DOHH2 (cell line): ENCODE results near the gene MYPN.

Source experiments
- H3F3A ChIP-seq: fragments of 200-600 bp; sonication (generic), shearing (Covaris generic); 2 replicates; pipeline ENCODE4 v1.6.0; 2016; ENCODE audit warnings: antibody characterized with exemption, mild to moderate bottlenecking; ENCODE audit not compliant: control insufficient read depth, insufficient read depth
- H3K27ac ChIP-seq: fragments of 200-600 bp; sonication (generic); 2 replicates; pipeline ENCODE4 v1.5.1; 2014; ENCODE audit warnings: low read depth, mild to moderate bottlenecking, low read length, moderate library complexity
- H3K27me3 ChIP-seq: fragments of 200-600 bp; sonication (generic); 2 replicates; pipeline ENCODE4 v1.6.1; 2014; ENCODE audit warnings: mild to moderate bottlenecking, low read length, mixed read lengths; ENCODE audit not compliant: control insufficient read depth
- H3K36me3 ChIP-seq: fragments of 200-600 bp; sonication (generic); 2 replicates; pipeline ENCODE4 v1.6.1; 2014; ENCODE audit warnings: mild to moderate bottlenecking, low read length, moderate library complexity, mixed read lengths; ENCODE audit not compliant: control insufficient read depth
- H3K4me1 ChIP-seq: fragments of 200-600 bp; sonication (generic); 2 replicates; pipeline ENCODE4 v1.6.1; 2014; ENCODE audit warnings: mild to moderate bottlenecking, low read length, mixed read lengths; ENCODE audit not compliant: control insufficient read depth
- H3K4me2 ChIP-seq: fragments of 200-600 bp; sonication (generic); 2 replicates; pipeline ENCODE4 v1.6.0; 2014; ENCODE audit warnings: mild to moderate bottlenecking, low read length, moderate library complexity
- H3K4me3 ChIP-seq: fragments of 200-600 bp; sonication (generic); 2 replicates; pipeline ENCODE4 v1.5.1; 2014; ENCODE audit warnings: mild to moderate bottlenecking, low read length, mixed read lengths
- H3K79me2 ChIP-seq: fragments of 200-600 bp; sonication (generic); 2 replicates; pipeline ENCODE4 v1.6.1; 2014; ENCODE audit warnings: mild to moderate bottlenecking, low read length, mixed read lengths; ENCODE audit not compliant: control insufficient read depth
- H3K9me2 ChIP-seq: fragments of 200-600 bp; sonication (generic); replicated peaks from 2 replicates; pipeline ENCODE4 v1.6.1; 2014; ENCODE audit warnings: mild to moderate bottlenecking, low read length, mixed read lengths; ENCODE audit not compliant: control insufficient read depth
- H3K9me3 ChIP-seq: fragments of 200-600 bp; sonication (generic); 2 replicates; pipeline ENCODE4 v1.6.1; 2014; ENCODE audit warnings: antibody characterized with exemption, low read length, mixed read lengths; ENCODE audit not compliant: control insufficient read depth, insufficient read depth
- H4K20me1 ChIP-seq: fragments of 200-600 bp; sonication (generic); 2 replicates; pipeline ENCODE4 v1.6.0; 2014; ENCODE audit warnings: low read depth, mild to moderate bottlenecking, antibody characterized with exemption, low read length, moderate library complexity; ENCODE audit not compliant: control insufficient read depth, insufficient read depth
- EZH2phosphoT487 ChIP-seq: fragments of 200-600 bp; sonication (generic); IDR thresholded peaks from 2 replicates; pipeline ENCODE4 v1.6.1; 2017; ENCODE audit warnings: borderline replicate concordance, mild to moderate bottlenecking, antibody characterized with exemption, low read length, moderate library complexity, mixed read lengths
- TF ChIP-seq, protein P1 (sequence below): fragments of 200-600 bp; sonication (generic); IDR thresholded peaks from one replicate; pipeline ENCODE4 v1.5.1; 2014; ENCODE audit warnings: antibody characterized with exemption, mild to moderate bottlenecking, low read depth, low read length; ENCODE audit not compliant: poor library complexity, severe bottlenecking

MYPN gene

DNA sequence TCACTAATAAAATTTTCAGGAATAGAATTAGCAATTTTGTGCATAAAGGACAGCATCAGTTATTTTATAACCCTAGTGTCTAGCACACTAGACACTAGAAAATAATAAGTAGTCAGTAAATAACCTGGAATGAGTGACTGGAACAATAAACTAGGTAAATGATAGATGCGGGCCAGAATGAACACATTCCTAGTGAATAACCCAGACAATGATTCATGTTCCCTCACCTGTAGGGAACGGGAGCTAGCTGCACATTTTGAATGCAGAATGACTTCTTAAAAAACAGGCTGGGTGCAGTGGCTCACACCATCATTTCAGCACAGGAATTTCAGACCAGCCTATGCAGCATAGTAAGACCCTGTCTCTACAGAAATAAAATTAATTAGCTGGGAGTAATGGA is 125.8 kb downstream of the MYPN start:
- Histone ChIP-seq H4K20me1 (no peaks in the 10 kb centered on the region), H3K9me3 (no peaks in the 10 kb centered on the region), H3K4me1 (peaks cover 17% of the 10 kb centered on the region)

DNA sequence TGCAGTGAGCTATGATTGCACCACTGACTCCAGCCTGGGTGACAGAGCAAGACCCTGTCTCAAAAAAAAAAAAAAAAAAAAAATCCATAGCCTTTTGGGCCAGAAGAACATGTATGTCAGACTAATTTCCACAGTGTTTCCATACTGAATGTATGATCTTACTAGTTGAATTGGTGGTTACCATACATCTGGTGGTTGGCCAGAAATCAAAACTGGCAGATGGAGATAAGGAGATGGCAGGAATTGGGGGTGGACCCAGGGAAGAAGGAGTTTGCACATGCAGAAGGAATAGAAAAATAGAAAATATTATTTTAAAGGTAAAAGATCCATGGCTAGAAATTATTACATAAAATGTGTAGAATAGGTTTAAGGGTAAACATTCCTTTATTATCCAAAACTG is 126.3 kb downstream of the MYPN start:
- Histone ChIP-seq H3K27me3 (peaks cover 7% of the 10 kb centered on the region; the same call in 1 of the 2 replicates), H3K79me2 (no peaks in the 10 kb centered on the region), H3K4me2 (no peak overlapping the region), H3K9me2 (no peaks in the 10 kb centered on the region), H3K4me3 (no peak overlapping the region), H3K36me3 (no peaks in the 10 kb centered on the region), H3K4me1 (peaks cover 17% of the 10 kb centered on the region), H3K27ac (no peak overlapping the region), H3K9me3 (no peaks in the 10 kb centered on the region), H3F3A (no peaks in the 10 kb centered on the region), H4K20me1 (no peaks in the 10 kb centered on the region)
- no peak for TF ChIP-seq EZH2phosphoT487
- TF ChIP-seq, protein P1, sequence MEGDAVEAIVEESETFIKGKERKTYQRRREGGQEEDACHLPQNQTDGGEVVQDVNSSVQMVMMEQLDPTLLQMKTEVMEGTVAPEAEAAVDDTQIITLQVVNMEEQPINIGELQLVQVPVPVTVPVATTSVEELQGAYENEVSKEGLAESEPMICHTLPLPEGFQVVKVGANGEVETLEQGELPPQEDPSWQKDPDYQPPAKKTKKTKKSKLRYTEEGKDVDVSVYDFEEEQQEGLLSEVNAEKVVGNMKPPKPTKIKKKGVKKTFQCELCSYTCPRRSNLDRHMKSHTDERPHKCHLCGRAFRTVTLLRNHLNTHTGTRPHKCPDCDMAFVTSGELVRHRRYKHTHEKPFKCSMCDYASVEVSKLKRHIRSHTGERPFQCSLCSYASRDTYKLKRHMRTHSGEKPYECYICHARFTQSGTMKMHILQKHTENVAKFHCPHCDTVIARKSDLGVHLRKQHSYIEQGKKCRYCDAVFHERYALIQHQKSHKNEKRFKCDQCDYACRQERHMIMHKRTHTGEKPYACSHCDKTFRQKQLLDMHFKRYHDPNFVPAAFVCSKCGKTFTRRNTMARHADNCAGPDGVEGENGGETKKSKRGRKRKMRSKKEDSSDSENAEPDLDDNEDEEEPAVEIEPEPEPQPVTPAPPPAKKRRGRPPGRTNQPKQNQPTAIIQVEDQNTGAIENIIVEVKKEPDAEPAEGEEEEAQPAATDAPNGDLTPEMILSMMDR, result no peak

More for the DNA sequence above, 125.8 kb downstream of the MYPN start:
- Histone ChIP-seq H3K79me2 (no peaks in the 10 kb centered on the region), H3K36me3 (no peaks in the 10 kb centered on the region), H3K4me3 (no peak overlapping the region), H3F3A (no peaks in the 10 kb centered on the region), H3K4me2 (no peak overlapping the region), H3K27ac (no peak overlapping the region), H3K27me3 (peaks cover 7% of the 10 kb centered on the region; the same call in 1 of the 2 replicates), H3K9me2 (no peaks in the 10 kb centered on the region)
- TF ChIP-seq, protein P1, result no peak
- no peak for TF ChIP-seq EZH2phosphoT487

DNA sequence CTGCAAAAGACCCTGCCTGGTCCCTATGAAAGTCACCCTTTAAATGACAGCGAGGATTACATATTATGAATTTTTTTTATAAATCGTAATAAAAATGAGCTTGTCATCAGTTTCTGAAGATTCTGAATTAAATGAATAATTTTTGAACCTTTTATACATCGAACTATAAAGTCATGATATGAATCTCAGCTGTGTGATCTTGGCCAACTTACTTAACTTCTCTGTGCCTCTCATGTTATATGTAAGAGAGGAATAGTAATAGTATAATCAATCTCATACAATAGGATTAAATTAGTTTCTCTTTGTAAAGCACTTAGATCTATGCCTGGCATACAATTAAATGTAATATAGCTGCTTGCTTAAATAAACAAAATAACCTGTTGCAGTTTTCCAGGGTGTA is 127.9 kb downstream of the MYPN start:
- no peaks in the 10 kb centered on the region for H3F3A ChIP-seq
- H3K4me3 ChIP-seq, result no peak overlapping the region
- H3K27me3 ChIP-seq, result peaks cover 2% of the 10 kb centered on the region; the same call in 1 of the 2 replicates
- no peaks in the 10 kb centered on the region for H3K36me3 ChIP-seq
- H4K20me1 ChIP-seq, result no peaks in the 10 kb centered on the region
- H3K4me1 ChIP-seq, result peaks cover 4% of the 10 kb centered on the region; the same call in 1 of the 2 replicates
- TF ChIP-seq EZH2phosphoT487, result no peak
- TF ChIP-seq, protein P1, result no peak
- H3K9me2 ChIP-seq, result no peaks in the 10 kb centered on the region
- H3K27ac ChIP-seq, result no peak overlapping the region
- no peak overlapping the region for H3K4me2 ChIP-seq
- H3K79me2 ChIP-seq, result no peaks in the 10 kb centered on the region
- no peaks in the 10 kb centered on the region for H3K9me3 ChIP-seq
